Measurements from ENCODE around the gene DEFB132. TPM values are rescaled to one million over a fixed set of nuclear protein-coding genes. Genes with fewer than 3 reads are reported as not detected.
A peak's percentile ranks its signal among the peaks of the same experiment; 100 is the strongest.

Gene DEFB132
- total RNA-seq, 1 donor from 2014 or later = not detected

DNA sequence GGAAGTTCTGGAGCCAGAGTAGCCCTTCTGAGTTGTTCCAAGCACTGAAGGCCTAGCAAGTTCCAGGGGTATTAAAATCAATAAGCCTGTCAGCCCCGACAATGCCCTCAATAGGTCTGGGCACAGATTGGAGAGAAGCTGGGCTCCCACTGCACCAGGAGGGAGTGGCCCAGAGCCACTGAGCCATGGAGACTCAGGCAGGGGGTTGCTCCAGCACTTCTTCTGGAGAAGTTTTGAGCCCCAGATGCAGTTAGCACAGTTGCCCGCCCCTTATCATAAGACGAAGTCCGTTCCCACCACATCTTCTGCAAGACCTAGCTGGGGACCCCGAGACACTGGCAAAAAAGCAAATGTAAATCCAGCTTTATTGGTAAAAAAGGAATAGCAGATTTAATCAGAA lies 13.0 kb downstream of the DEFB132 start:
- Mint-ChIP-seq H3K4me1 (peaks cover 14% of the 10 kb centered on the region), H3K27ac (peak overlapping the region; percentile 66), H3K36me3 (peaks cover 21% of the 10 kb centered on the region), H3K4me3 (no peak overlapping the region), H3K27me3 (ENCODE audit: low read depth) (no peaks in the 10 kb centered on the region), H3K9me3 (no peaks in the 10 kb centered on the region)
- DNase-seq (ENCODE audit: low spot score in 2 of 2, unreplicated experiment in 2 of 2) = no peak
- TF ChIP-seq CTCF (IDR thresholded peaks at IDR 0.05; ENCODE audit: unreplicated experiment) = no peak

DNA sequence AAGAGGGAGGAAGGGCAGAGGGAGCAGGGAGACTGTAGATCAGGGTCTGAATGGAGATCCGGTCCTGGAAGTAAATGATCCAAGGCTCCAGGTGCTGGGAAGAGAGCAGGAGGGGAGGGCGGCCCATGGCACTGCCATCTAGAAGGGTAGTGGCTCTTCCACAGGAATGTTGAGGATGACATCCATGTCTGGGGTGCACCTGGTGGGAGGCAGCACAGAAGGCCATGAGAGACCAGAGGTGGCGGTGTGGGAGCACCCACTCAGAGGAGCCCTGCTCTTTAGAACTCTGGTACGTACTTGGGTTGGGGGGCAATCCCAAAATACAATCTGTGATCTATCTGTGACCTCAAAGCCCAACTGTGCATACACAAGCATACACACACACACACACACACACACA lies 13.5 kb downstream of the DEFB132 start:
- DNase-seq (ENCODE audit: low spot score in 2 of 2, unreplicated experiment in 2 of 2) = no peak
- Mint-ChIP-seq H3K4me1 (peaks cover 10% of the 10 kb centered on the region), H3K27me3 (ENCODE audit: low read depth) (no peaks in the 10 kb centered on the region), H3K36me3 (peaks cover 26% of the 10 kb centered on the region), H3K9me3 (no peaks in the 10 kb centered on the region), H3K27ac (no peak overlapping the region), H3K4me3 (no peak overlapping the region)
- TF ChIP-seq CTCF (IDR thresholded peaks at IDR 0.05; ENCODE audit: unreplicated experiment) = no peak

- Mint-ChIP-seq H3K27ac (no peak overlapping the region), H3K4me3 (no peak overlapping the region), H3K9me3 (no peaks in the 10 kb centered on the region), H3K4me1 (peaks cover 6% of the 10 kb centered on the region), H3K36me3 (peaks cover 31% of the 10 kb centered on the region), H3K27me3 (ENCODE audit: low read depth) (no peaks in the 10 kb centered on the region)
- TF ChIP-seq CTCF (IDR thresholded peaks at IDR 0.05; ENCODE audit: unreplicated experiment) = no peak
- DNase-seq (ENCODE audit: low spot score in 2 of 2, unreplicated experiment in 2 of 2) = no peak
Measured at GRCh38 chr20:271528-271927, 14.0 kb downstream of the DEFB132 start.

GRCh38 chr20:272718-273117 lies 15.2 kb downstream of the DEFB132 start:
- H3K4me1 Mint-ChIP-seq = no peaks in the 10 kb centered on the region
- no peak overlapping the region for H3K4me3 Mint-ChIP-seq
- DNase-seq (ENCODE audit: low spot score in 2 of 2, unreplicated experiment in 2 of 2) = no peak
- TF ChIP-seq CTCF (IDR thresholded peaks at IDR 0.05; ENCODE audit: unreplicated experiment) = no peak
- H3K36me3 Mint-ChIP-seq = peaks cover 40% of the 10 kb centered on the region
- no peak overlapping the region for H3K27ac Mint-ChIP-seq
- no peaks in the 10 kb centered on the region for H3K27me3 Mint-ChIP-seq (ENCODE audit: low read depth)
- H3K9me3 Mint-ChIP-seq = no peaks in the 10 kb centered on the region

GRCh38 chr20:273884-274283 lies 16.4 kb downstream of the DEFB132 start:
- peaks cover 49% of the 10 kb centered on the region for H3K36me3 Mint-ChIP-seq
- H3K9me3 Mint-ChIP-seq = peaks cover 3% of the 10 kb centered on the region
- H3K4me1 Mint-ChIP-seq = peaks cover 2% of the 10 kb centered on the region
- no peak overlapping the region for H3K27ac Mint-ChIP-seq
- H3K4me3 Mint-ChIP-seq = no peak overlapping the region
- TF ChIP-seq CTCF (IDR thresholded peaks at IDR 0.05; ENCODE audit: unreplicated experiment) = no peak
- H3K27me3 Mint-ChIP-seq (ENCODE audit: low read depth) = no peaks in the 10 kb centered on the region
- DNase-seq (ENCODE audit: low spot score in 2 of 2, unreplicated experiment in 2 of 2) = no peak

GRCh38 chr20:275791-276190 lies 18.3 kb downstream of the DEFB132 start:
- no peak for DNase-seq (ENCODE audit: low spot score in 2 of 2, unreplicated experiment in 2 of 2)
- TF ChIP-seq CTCF (IDR thresholded peaks at IDR 0.05; ENCODE audit: unreplicated experiment) = no peak
- Mint-ChIP-seq H3K4me1 (peaks cover 2% of the 10 kb centered on the region), H3K4me3 (no peak overlapping the region), H3K27me3 (ENCODE audit: low read depth) (no peaks in the 10 kb centered on the region), H3K36me3 (peaks cover 53% of the 10 kb centered on the region), H3K9me3 (peaks cover 3% of the 10 kb centered on the region), H3K27ac (no peak overlapping the region)

Measured in mesothelial cell of epicardium (in vitro differentiated cells).